ENCODE results near the gene BCAS1. TPM values are rescaled to one million over a fixed set of nuclear protein-coding genes. Genes with fewer than 3 reads are reported as not detected.

The BCAS1 gene
- total and polyA plus RNA-seq, 2 donors (not counting 3 experiments of a cell fraction or from before 2014, with no cell fraction given): not detected

GRCh38 chr20:54095824-54096223 is 25.4 kb upstream of the BCAS1 start:
- intact Hi-C loops (cut with micrococcal nuclease): loop anchor here (1.0 kb wide), 2 partner anchors 103 to 551 kb away; no protein-coding TSS in a partner anchor
- Histone ChIP-seq H3K27ac (ENCODE audit: insufficient read depth, low read depth, low read length) (no peak overlapping the region), H4K20me1 (replicated peaks; ENCODE audit: control insufficient read depth, extremely low read depth, insufficient read depth, low read length) (no peaks in the 10 kb centered on the region), H3K36me3 (ENCODE audit: control insufficient read depth in 2 of 2, extremely low read depth in 1 of 2, insufficient read depth in 2 of 2, low read length in 2 of 2) (no peaks in the 10 kb centered on the region), H3K9ac (replicated peaks; ENCODE audit: extremely low read depth, insufficient read depth, low read length) (no peak overlapping the region), H2AFZ (ENCODE audit: low read depth, low read length) (no peak overlapping the region), H3K79me2 (ENCODE audit: control insufficient read depth, insufficient read depth, low read length) (no peaks in the 10 kb centered on the region), H3K27me3 (ENCODE audit: control insufficient read depth in 2 of 2, insufficient read depth in 2 of 2, low read length in 2 of 2) (no peaks in the 10 kb centered on the region), H3K9me1 (replicated peaks; ENCODE audit: control insufficient read depth, extremely low read depth, insufficient read depth, low read length) (no peaks in the 10 kb centered on the region), H3K4me3 (replicated peaks in 1 of 3; ENCODE audit: insufficient read depth in 1 of 3, low read depth in 1 of 3, low read length in 3 of 3) (no peak overlapping the region), H3K9me3 (replicated peaks; ENCODE audit: control insufficient read depth, insufficient read depth, low read length) (no peaks in the 10 kb centered on the region), H3K4me2 (ENCODE audit: insufficient read depth, low read length) (no peak overlapping the region), H3K4me1 (ENCODE audit: control insufficient read depth, extremely low read depth, insufficient read depth, low read length) (no peaks in the 10 kb centered on the region)
- ChIA-PET CTCF (interaction anchor here (0.8 to 5.4 kb wide), 6 partner anchors 9 to 553 kb away, joined by 3 to 116 read pairs (median 16); partner anchors contain the start of gene PFDN4), POLR2A (no interaction called here)
- dilution Hi-C loops (cut with MboI; ENCODE audit: extremely low pct_ligation_motif_present, low sequenced_read_pairs): no loop called here
- no peak for TF ChIP-seq EZH2 (IDR thresholded peaks at IDR 0.05; ENCODE audit: borderline replicate concordance, low read depth, low read length, severe bottlenecking)
- DNase-seq (ENCODE audit: low read depth, low spot score) (no peak), FAIRE-seq (no peak)
- no TSS peak for BruUV-seq (replicated peaks)

GRCh38 chr20:54094268-54094580 is 23.8 kb upstream of the BCAS1 start:
- no peaks in the 10 kb centered on the region for H3K79me2 ChIP-seq (ENCODE audit: control insufficient read depth, insufficient read depth, low read length)
- no peaks in the 10 kb centered on the region for H3K9me1 ChIP-seq (replicated peaks; ENCODE audit: control insufficient read depth, extremely low read depth, insufficient read depth, low read length)
- TF ChIP-seq POLR2A (IDR thresholded peaks at IDR 0.05; ENCODE audit: low read depth, low read length): no peak
- TF ChIP-seq JUN (IDR thresholded peaks at IDR 0.05; ENCODE audit: borderline replicate concordance, insufficient read depth, insufficient read length, low read depth): no peak
- TF ChIP-seq GATA2 (IDR thresholded peaks at IDR 0.05; ENCODE audit: insufficient read depth, insufficient read length, low read depth, low read length): no peak
- TF ChIP-seq POLR2AphosphoS5 (IDR thresholded peaks at IDR 0.05; ENCODE audit: insufficient read depth, low read depth, low read length): no peak
- no peaks in the 10 kb centered on the region for H3K27me3 ChIP-seq (ENCODE audit: control insufficient read depth in 2 of 2, insufficient read depth in 2 of 2, low read length in 2 of 2)
- H3K4me2 ChIP-seq (ENCODE audit: insufficient read depth, low read length): no peak overlapping the region
- H3K27ac ChIP-seq (ENCODE audit: insufficient read depth, low read depth, low read length): no peak overlapping the region
- dilution Hi-C loops (cut with MboI; ENCODE audit: extremely low pct_ligation_motif_present, low sequenced_read_pairs): no loop called here
- H3K9ac ChIP-seq (replicated peaks; ENCODE audit: extremely low read depth, insufficient read depth, low read length): no peak overlapping the region
- ChIA-PET CTCF (interaction anchor here (1.3 to 5.4 kb wide), 4 partner anchors 11 to 124 kb away, joined by 3 to 116 read pairs (median 18); partner anchors contain the start of gene PFDN4), POLR2A (no interaction called here)
- no peak for DNase-seq (ENCODE audit: low read depth, low spot score)
- H3K4me3 ChIP-seq (replicated peaks in 1 of 3; ENCODE audit: insufficient read depth in 1 of 3, low read depth in 1 of 3, low read length in 3 of 3): no peak overlapping the region
- FAIRE-seq: no peak
- no TSS peak for BruUV-seq (replicated peaks)
- no peaks in the 10 kb centered on the region for H3K9me3 ChIP-seq (replicated peaks; ENCODE audit: control insufficient read depth, insufficient read depth, low read length)
- intact Hi-C loops (cut with micrococcal nuclease): no loop called here
- no peaks in the 10 kb centered on the region for H4K20me1 ChIP-seq (replicated peaks; ENCODE audit: control insufficient read depth, extremely low read depth, insufficient read depth, low read length)
- no peaks in the 10 kb centered on the region for H3K36me3 ChIP-seq (ENCODE audit: control insufficient read depth in 2 of 2, extremely low read depth in 1 of 2, insufficient read depth in 2 of 2, low read length in 2 of 2)
- H2AFZ ChIP-seq (ENCODE audit: low read depth, low read length): no peak overlapping the region
- H3K4me1 ChIP-seq (ENCODE audit: control insufficient read depth, extremely low read depth, insufficient read depth, low read length): no peaks in the 10 kb centered on the region
